Gastrocnemius medialis (tissue), 4 donors: Measurements from ENCODE around the gene RESP18. TPM values are rescaled to one million over a fixed set of nuclear protein-coding genes. Genes with fewer than 3 reads are reported as not detected.
A peak's percentile ranks its signal among the peaks of the same experiment; 100 is the strongest.

Experiments used
- ATAC-seq, 2 donors: fragments of 150-250 bp; one replicate each; pipeline ENCODE4 v1.9.1; 2016
- DNase-seq, 2 donors: peaks; one replicate each; pipeline ENCODE4 v3.0.0-alpha.2; 2019
- H3K27ac ChIP-seq, 4 donors: fragments of 200-600 bp; sonication (generic); 1 replicate in 1 of 4; 2 replicates in 3 of 4; pipeline ENCODE4 v1.5.1; 2016 to 2018; ENCODE audit warnings: mild to moderate bottlenecking in 2 of 4, moderate library complexity in 1 of 4
- H3K27me3 ChIP-seq, 3 donors: fragments of 200-600 bp; sonication (generic) in 2 of 3; 1 replicate in 1 of 3; 2 replicates in 2 of 3; pipeline versions ENCODE4 v1.5.1 to v1.6.0; 2016 to 2019; ENCODE audit warnings: mild to moderate bottlenecking in 1 of 3, moderate library complexity in 1 of 3
- H3K36me3 ChIP-seq, 2 donors: fragments of 200-600 bp; sonication (generic) in 1 of 2; one replicate each; pipeline ENCODE4 v1.5.1; 2017 to 2018
- H3K4me1 ChIP-seq, 2 donors: fragments of 200-600 bp; sonication (generic) in 1 of 2; one replicate each; pipeline ENCODE4 v1.5.1; 2016 to 2017; ENCODE audit warnings: mild to moderate bottlenecking in 2 of 2
- H3K4me3 ChIP-seq, 4 donors: fragments of 200-600 bp; sonication (generic) in 3 of 4; 1 replicate in 1 of 4; 2 replicates in 3 of 4; pipeline ENCODE4 v1.5.1; 2016 to 2019; ENCODE audit warnings: mild to moderate bottlenecking in 2 of 4
- H3K9me3 ChIP-seq, 3 donors: fragments of 200-600 bp; sonication (generic) in 2 of 3; 1 replicate in 1 of 3; 2 replicates in 2 of 3; pipeline ENCODE4 v1.5.1; 2016 to 2019
- POLR2A ChIP-seq, 2 donors: fragments of 450-650 bp; IDR thresholded peaks; one replicate each; pipeline ENCODE4 v1.6.1; 2017; ENCODE audit warnings: antibody characterized with exemption in 2 of 2, mild to moderate bottlenecking in 2 of 2, moderate library complexity in 2 of 2
- in situ Hi-C, 4 donors: fragments of 200-750 bp; cut with MboI; loops; one replicate each; pipeline versions ENCODE4 v1.15.0 to v1.8.0; 2017; ENCODE audit warnings: low sequenced_read_pairs in 4 of 4
- intact Hi-C: fragments of 100-400 bp; cut with DNase I; formaldehyde crosslinking; loops from one replicate; pipeline ENCODE4 v1.15.1; 2023; ENCODE audit warnings: low total_unique reads
- total RNA-seq, 4 donors: library from RNA; depleted of rRNA; stranded (reverse); fragments of >200 nt; gene quantifications; one replicate each; pipeline versions ENCODE4 v1.1.0 to v1.2.3, GENCODE V29; 2016
- TF ChIP-seq, protein P1 (sequence below), 5 experiments: fragments of 450-650 bp in 3 of 5; fragments of 200-600 bp in 2 of 5; sonication (generic) in 2 of 5; IDR thresholded peaks in 4 of 5; conservative IDR thresholded peaks in 1 of 5; 1 replicate in 4 of 5; 2 replicates in 1 of 5; pipeline ENCODE4 v1.5.1; 2016 to 2019; ENCODE audit warnings: antibody characterized with exemption in 5 of 5, mild to moderate bottlenecking in 3 of 5, moderate library complexity in 3 of 5

The RESP18 gene
- total RNA-seq, 4 donors from 2014 or later: not detected

GRCh38 chr2:219292616-219293015 is 39.9 kb downstream of the RESP18 start:
- H3K4me1 ChIP-seq: peaks cover 8 to 10% of the 10 kb centered on the region in 2 donors
- no peaks in the 10 kb centered on the region for H3K9me3 ChIP-seq
- in situ Hi-C loops: loop anchor here in 2 of 4 donors (10.0 to 25.0 kb wide), 3 partner anchors 128 to 245 kb away; partner anchors contain the start of genes NHEJ1 (in 2 of the 2), CHPF (in 1 of the 2), SLC23A3 (in 1 of the 2) and TMEM198 (in 1 of the 2)
- no peaks in the 10 kb centered on the region for H3K36me3 ChIP-seq
- H3K27me3 ChIP-seq: no peaks in the 10 kb centered on the region
- ATAC-seq (no peak), DNase-seq (peak in 1 of 2 donors; percentile 7)
- no peak overlapping the region for H3K27ac ChIP-seq
- no peak for TF ChIP-seq POLR2A (IDR thresholded peaks at IDR 0.05)
- intact Hi-C loops: loop anchor here (10.0 kb wide), 2 partner anchors 242 to 298 kb away; partner anchors contain the start of gene CRYBA2
- no peak overlapping the region for H3K4me3 ChIP-seq

DNA sequence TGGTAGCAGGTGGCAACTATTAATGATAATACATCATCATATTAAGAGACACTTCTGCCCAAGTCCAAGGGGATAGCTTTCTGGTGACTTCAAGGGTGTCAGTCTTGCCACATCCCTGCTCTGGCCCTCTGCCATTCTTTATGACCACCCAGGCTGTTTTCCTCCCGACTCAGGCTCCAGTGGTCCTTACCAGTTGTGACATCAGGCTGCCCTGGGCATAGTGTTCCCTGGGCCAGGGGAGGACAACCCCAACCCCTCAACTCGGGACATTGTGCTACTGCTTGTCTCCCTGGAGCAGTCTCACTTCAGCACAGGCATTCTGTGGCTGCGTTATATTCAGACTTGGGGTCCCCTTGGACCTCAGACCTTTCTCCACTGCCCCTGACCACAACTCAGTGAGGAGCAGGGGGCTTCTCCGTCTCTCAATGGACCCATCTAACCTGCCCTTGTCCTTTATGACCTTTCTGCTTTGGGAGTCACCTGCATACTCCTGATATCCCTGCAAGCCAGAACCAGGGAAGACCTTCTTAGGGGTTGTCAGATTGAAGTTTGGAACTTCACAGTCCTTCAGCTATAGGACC is 40.5 kb downstream of the RESP18 start:
- intact Hi-C loops (loop anchor here (10.0 kb wide), 2 partner anchors 243 to 297 kb away; partner anchors contain the start of gene CRYBA2), in situ Hi-C loops (loop anchor here in 2 of 4 donors (10.0 to 25.0 kb wide), 3 partner anchors 127 to 245 kb away; partner anchors contain the start of genes NHEJ1 (in 2 of the 2), CHPF (in 1 of the 2), SLC23A3 (in 1 of the 2) and TMEM198 (in 1 of the 2))
- no peak for ATAC-seq
- TF ChIP-seq POLR2A (IDR thresholded peaks at IDR 0.05): no peak
- TF ChIP-seq, protein P1, sequence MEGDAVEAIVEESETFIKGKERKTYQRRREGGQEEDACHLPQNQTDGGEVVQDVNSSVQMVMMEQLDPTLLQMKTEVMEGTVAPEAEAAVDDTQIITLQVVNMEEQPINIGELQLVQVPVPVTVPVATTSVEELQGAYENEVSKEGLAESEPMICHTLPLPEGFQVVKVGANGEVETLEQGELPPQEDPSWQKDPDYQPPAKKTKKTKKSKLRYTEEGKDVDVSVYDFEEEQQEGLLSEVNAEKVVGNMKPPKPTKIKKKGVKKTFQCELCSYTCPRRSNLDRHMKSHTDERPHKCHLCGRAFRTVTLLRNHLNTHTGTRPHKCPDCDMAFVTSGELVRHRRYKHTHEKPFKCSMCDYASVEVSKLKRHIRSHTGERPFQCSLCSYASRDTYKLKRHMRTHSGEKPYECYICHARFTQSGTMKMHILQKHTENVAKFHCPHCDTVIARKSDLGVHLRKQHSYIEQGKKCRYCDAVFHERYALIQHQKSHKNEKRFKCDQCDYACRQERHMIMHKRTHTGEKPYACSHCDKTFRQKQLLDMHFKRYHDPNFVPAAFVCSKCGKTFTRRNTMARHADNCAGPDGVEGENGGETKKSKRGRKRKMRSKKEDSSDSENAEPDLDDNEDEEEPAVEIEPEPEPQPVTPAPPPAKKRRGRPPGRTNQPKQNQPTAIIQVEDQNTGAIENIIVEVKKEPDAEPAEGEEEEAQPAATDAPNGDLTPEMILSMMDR (IDR thresholded peaks at IDR 0.05 in 4 of 5, conservative IDR thresholded peaks at IDR 0.05 in 1 of 5): no peak
- DNase-seq: peak in 1 of 2 donors; percentile 4
- Histone ChIP-seq H3K4me1 (peaks cover 8 to 10% of the 10 kb centered on the region in 2 donors), H3K36me3 (no peaks in the 10 kb centered on the region), H3K27ac (no peak overlapping the region), H3K4me3 (no peak overlapping the region), H3K27me3 (no peaks in the 10 kb centered on the region), H3K9me3 (no peaks in the 10 kb centered on the region)

DNA sequence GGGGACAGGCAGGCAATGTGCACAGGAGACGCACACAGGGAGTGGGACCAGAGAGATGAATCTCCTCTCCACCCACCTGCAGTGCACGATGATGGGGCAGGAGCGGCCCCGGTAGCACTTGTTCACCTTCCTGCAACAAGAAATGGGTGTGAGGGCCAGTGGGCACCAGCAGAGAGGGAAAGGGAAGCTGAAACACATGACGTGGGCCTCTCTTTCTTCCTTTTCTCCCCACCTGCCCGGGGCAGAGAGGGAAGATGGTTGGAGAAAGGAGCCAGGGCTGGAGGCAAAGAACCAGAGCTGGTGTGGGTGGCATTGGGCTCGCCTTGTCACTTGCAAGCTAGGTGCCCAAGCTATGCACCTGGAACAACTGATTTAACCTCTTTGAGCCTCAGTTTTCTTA is 41.1 kb downstream of the RESP18 start:
- ATAC-seq (no peak), DNase-seq (peak in 1 of 2 donors; percentile 4)
- H3K4me1 ChIP-seq: peaks cover 8 to 10% of the 10 kb centered on the region in 2 donors
- no peaks in the 10 kb centered on the region for H3K9me3 ChIP-seq
- no peak overlapping the region for H3K27ac ChIP-seq
- intact Hi-C loops (loop anchor here (10.0 kb wide), 2 partner anchors 243 to 297 kb away; partner anchors contain the start of gene CRYBA2), in situ Hi-C loops (loop anchor here in 2 of 4 donors (10.0 to 25.0 kb wide), 3 partner anchors 127 to 246 kb away; partner anchors contain the start of genes NHEJ1 (in 2 of the 2), CHPF (in 1 of the 2), SLC23A3 (in 1 of the 2) and TMEM198 (in 1 of the 2))
- no peaks in the 10 kb centered on the region for H3K36me3 ChIP-seq
- H3K4me3 ChIP-seq: no peak overlapping the region
- H3K27me3 ChIP-seq: no peaks in the 10 kb centered on the region
- TF ChIP-seq POLR2A (IDR thresholded peaks at IDR 0.05): no peak
- TF ChIP-seq, protein P1 (IDR thresholded peaks at IDR 0.05 in 4 of 5, conservative IDR thresholded peaks at IDR 0.05 in 1 of 5): no peak

GRCh38 chr2:219290381-219291171 is 42.0 kb downstream of the RESP18 start:
- ATAC-seq: no peak
- Histone ChIP-seq H3K9me3 (no peaks in the 10 kb centered on the region), H3K27ac (peak overlapping the region in 1 of 4 donors; percentile 35), H3K27me3 (no peaks in the 10 kb centered on the region), H3K4me1 (peaks cover 8 to 10% of the 10 kb centered on the region in 2 donors), H3K4me3 (no peak overlapping the region), H3K36me3 (peaks cover 0 to under 1% of the 10 kb centered on the region in 2 donors)
- intact Hi-C loops (loop anchor here (10.0 kb wide), 2 partner anchors 244 to 296 kb away; partner anchors contain the start of gene CRYBA2), in situ Hi-C loops (loop anchor here in 2 of 4 donors (10.0 to 25.0 kb wide), 3 partner anchors 126 to 247 kb away; partner anchors contain the start of genes NHEJ1 (in 2 of the 2), CHPF (in 1 of the 2), SLC23A3 (in 1 of the 2) and TMEM198 (in 1 of the 2))
- DNase-seq: peak in 1 of 2 donors; percentile 9
- TF ChIP-seq, protein P1 (IDR thresholded peaks at IDR 0.05 in 4 of 5, conservative IDR thresholded peaks at IDR 0.05 in 1 of 5): no peak
- no peak for TF ChIP-seq POLR2A (IDR thresholded peaks at IDR 0.05)
